ENCODE measurements around the gene PCYT1B. TPM values are rescaled to one million over a fixed set of nuclear protein-coding genes. Genes with fewer than 3 reads are reported as not detected.

PCYT1B gene
- total RNA-seq, 1 donor from 2014 or later = 1.1 TPM

GRCh38 chrX:24668111-24668510 lies 21.0 kb upstream of the PCYT1B start:
- no peak for TF ChIP-seq CTCF (IDR thresholded peaks at IDR 0.05)
- no peaks in the 10 kb centered on the region for H3K9me3 Mint-ChIP-seq (ENCODE audit: unreplicated experiment)
- H3K27ac Mint-ChIP-seq (ENCODE audit: unreplicated experiment) = no peak overlapping the region
- DNase-seq (ENCODE audit: extremely low spot score, unreplicated experiment) = no peak
- H3K4me1 Mint-ChIP-seq (ENCODE audit: unreplicated experiment) = no peaks in the 10 kb centered on the region
- H3K4me3 Mint-ChIP-seq (ENCODE audit: unreplicated experiment) = no peak overlapping the region
- peaks cover 16% of the 10 kb centered on the region for H3K27me3 Mint-ChIP-seq (ENCODE audit: unreplicated experiment)
- H3K36me3 Mint-ChIP-seq (ENCODE audit: unreplicated experiment) = no peaks in the 10 kb centered on the region

GRCh38 chrX:24662352-24662751 lies 15.2 kb upstream of the PCYT1B start:
- Mint-ChIP-seq H3K36me3 (ENCODE audit: unreplicated experiment) (no peaks in the 10 kb centered on the region), H3K27me3 (ENCODE audit: unreplicated experiment) (peaks cover 24% of the 10 kb centered on the region), H3K9me3 (ENCODE audit: unreplicated experiment) (no peaks in the 10 kb centered on the region), H3K4me3 (ENCODE audit: unreplicated experiment) (no peak overlapping the region), H3K4me1 (ENCODE audit: unreplicated experiment) (no peaks in the 10 kb centered on the region), H3K27ac (ENCODE audit: unreplicated experiment) (no peak overlapping the region)
- no peak for DNase-seq (ENCODE audit: extremely low spot score, unreplicated experiment)
- no peak for TF ChIP-seq CTCF (IDR thresholded peaks at IDR 0.05)

- no peak for DNase-seq (ENCODE audit: extremely low spot score, unreplicated experiment)
- Mint-ChIP-seq H3K9me3 (ENCODE audit: unreplicated experiment) (no peaks in the 10 kb centered on the region), H3K27ac (ENCODE audit: unreplicated experiment) (no peak overlapping the region), H3K27me3 (ENCODE audit: unreplicated experiment) (peaks cover 23% of the 10 kb centered on the region), H3K4me1 (ENCODE audit: unreplicated experiment) (no peaks in the 10 kb centered on the region), H3K4me3 (ENCODE audit: unreplicated experiment) (no peak overlapping the region), H3K36me3 (ENCODE audit: unreplicated experiment) (no peaks in the 10 kb centered on the region)
- TF ChIP-seq CTCF (IDR thresholded peaks at IDR 0.05) = no peak
Measured at GRCh38 chrX:24661292-24661691, 14.1 kb upstream of the PCYT1B start.

- no peak for TF ChIP-seq CTCF (IDR thresholded peaks at IDR 0.05)
- Mint-ChIP-seq H3K4me3 (ENCODE audit: unreplicated experiment) (no peak overlapping the region), H3K4me1 (ENCODE audit: unreplicated experiment) (no peaks in the 10 kb centered on the region), H3K27ac (ENCODE audit: unreplicated experiment) (no peak overlapping the region), H3K36me3 (ENCODE audit: unreplicated experiment) (no peaks in the 10 kb centered on the region), H3K9me3 (ENCODE audit: unreplicated experiment) (no peaks in the 10 kb centered on the region), H3K27me3 (ENCODE audit: unreplicated experiment) (peaks cover 23% of the 10 kb centered on the region)
- no peak for DNase-seq (ENCODE audit: extremely low spot score, unreplicated experiment)
Measured at GRCh38 chrX:24659646-24660045, 12.5 kb upstream of the PCYT1B start.

- Mint-ChIP-seq H3K4me3 (ENCODE audit: unreplicated experiment) (no peak overlapping the region), H3K27me3 (ENCODE audit: unreplicated experiment) (peaks cover 23% of the 10 kb centered on the region), H3K4me1 (ENCODE audit: unreplicated experiment) (no peaks in the 10 kb centered on the region), H3K27ac (ENCODE audit: unreplicated experiment) (no peak overlapping the region), H3K9me3 (ENCODE audit: unreplicated experiment) (no peaks in the 10 kb centered on the region), H3K36me3 (ENCODE audit: unreplicated experiment) (no peaks in the 10 kb centered on the region)
- no peak for DNase-seq (ENCODE audit: extremely low spot score, unreplicated experiment)
- no peak for TF ChIP-seq CTCF (IDR thresholded peaks at IDR 0.05)
Measured at GRCh38 chrX:24659106-24659505, 12.0 kb upstream of the PCYT1B start.

Data from osteocyte (in vitro differentiated cells).